GM12892 (cell line): ENCODE data around the gene ABHD2. TPM values are rescaled to one million over a fixed set of nuclear protein-coding genes. Genes with fewer than 3 reads are reported as not detected.
A peak's percentile ranks its signal among the peaks of the same experiment; 100 is the strongest.
"Not testable (repeated sequence)": the region's sequence is repeated elsewhere in the genome, so short reads cannot be mapped to it uniquely, and the experiment has no call there.

Experiments used
- DNase-seq: peaks from one replicate; pipeline ENCODE4 v3.0.0; 2011; ENCODE audit not compliant: insufficient read length
- FAIRE-seq: peaks from 2 replicates; lab custom pipeline; 2011; peaks lifted over from hg19 to GRCh38; lab: Jason Lieb, UNC
- POLR2A ChIP-seq: IDR thresholded peaks from 2 replicates; pipeline ENCODE4 v1.6.1; 2011; ENCODE audit warnings: low read depth, low read length, control low read depth
- POLR2AphosphoS5 ChIP-seq: IDR thresholded peaks from 2 replicates; pipeline ENCODE4 v1.6.1; 2011; ENCODE audit warnings: low read depth, low read length, control low read depth
- TAF1 ChIP-seq: IDR thresholded peaks from 2 replicates; pipeline ENCODE4 v1.6.1; 2011; ENCODE audit warnings: low read depth, mild to moderate bottlenecking, control low read depth, low read length, borderline replicate concordance
- polyA plus RNA-seq: library from polyadenylated mRNA; unstranded; fragments of >200 nt; gene quantifications from one replicate; pipeline ENCODE4 v1.2.1, GENCODE V29; 2012; ENCODE audit warnings: missing spikeins, inconsistent platforms; ENCODE audit not compliant: missing spikeins

The ABHD2 gene
- polyA plus RNA-seq, result 10.9 TPM

- TF ChIP-seq POLR2A (peak; percentile 62; the same call in 1 of the 2 replicates), POLR2AphosphoS5 (peak; percentile 67; the same call in 1 of the 2 replicates), TAF1 (0 out of 2 replicates have a peak, but pooled peaks have one; percentile 42)
- FAIRE-seq, result peak; percentile 97
- DNase-seq, result peak; percentile 86
Observed at GRCh38 chr15:89087830-89088604, at the start of gene ABHD2. ABHD2 (plus strand) TSS chr15:89088456; CDS start chr15:89116328, 27,872 bp downstream.

GRCh38 chr15:89039142-89039541, 49.1 kb upstream of the ABHD2 start:
- no peak for DNase-seq
- FAIRE-seq, result no peak
- TF ChIP-seq POLR2AphosphoS5 (no peak), TAF1 (no peak), POLR2A (no peak)

GRCh38 chr15:89041507-89041906, 46.7 kb upstream of the ABHD2 start:
- no peak for TF ChIP-seq TAF1
- FAIRE-seq, result no peak
- DNase-seq, result no peak

GRCh38 chr15:89042387-89042786, 45.9 kb upstream of the ABHD2 start:
- no peak for TF ChIP-seq TAF1
- TF ChIP-seq POLR2AphosphoS5, result no peak
- TF ChIP-seq POLR2A, result no peak
- DNase-seq, result no peak
- FAIRE-seq, result no peak

- TF ChIP-seq POLR2AphosphoS5 (no peak), POLR2A (no peak)
- DNase-seq (no peak), FAIRE-seq (no peak)
Observed at GRCh38 chr15:89043031-89044002, 44.9 kb upstream of the ABHD2 start.

GRCh38 chr15:89049016-89049666, 39.1 kb upstream of the ABHD2 start:
- not testable (repeated sequence) for FAIRE-seq, DNase-seq

- DNase-seq, result no peak
- FAIRE-seq, result no peak
- TF ChIP-seq TAF1 (no peak), POLR2AphosphoS5 (no peak), POLR2A (no peak)
Observed at GRCh38 chr15:89051875-89052274, 36.4 kb upstream of the ABHD2 start.

- DNase-seq, result no peak
- no peak for FAIRE-seq
Observed at GRCh38 chr15:89052474-89052873, 35.8 kb upstream of the ABHD2 start.

GRCh38 chr15:89054873-89055272, 33.4 kb upstream of the ABHD2 start:
- FAIRE-seq, result no peak
- no peak for DNase-seq
- TF ChIP-seq POLR2A, result no peak
- no peak for TF ChIP-seq TAF1
- TF ChIP-seq POLR2AphosphoS5, result no peak

More at GRCh38 chr15:89052474-89052873, 35.8 kb upstream of the ABHD2 start:
- TF ChIP-seq TAF1 (no peak), POLR2AphosphoS5 (no peak), POLR2A (no peak)

GRCh38 chr15:89057506-89058133, 30.6 kb upstream of the ABHD2 start:
- no peak for TF ChIP-seq TAF1
- TF ChIP-seq POLR2A, result no peak
- TF ChIP-seq POLR2AphosphoS5, result no peak
- peak; percentile 58 for DNase-seq
- FAIRE-seq, result peak; percentile 61

- no peak for FAIRE-seq
- TF ChIP-seq TAF1 (no peak), POLR2A (no peak), POLR2AphosphoS5 (no peak)
- DNase-seq, result no peak
Observed at GRCh38 chr15:89058376-89058775, 29.9 kb upstream of the ABHD2 start.
